Trophoblast cell (in vitro differentiated cells and primary cell): ENCODE results near the gene BCL2L1.

Experiments used
- DNase-seq, 2 donors: peaks; one replicate each; pipeline ENCODE4 v3.0.0-alpha.2; 2016
- H2AFZ ChIP-seq: 2 replicates; pipeline ENCODE4 v1.6.1; 2013; ENCODE audit warnings: low read length, moderate library complexity, mild to moderate bottlenecking; ENCODE audit not compliant: insufficient read depth, poor library complexity
- H2AK5ac ChIP-seq: 2 replicates; pipeline ENCODE4 v1.6.1; 2013; ENCODE audit warnings: mild to moderate bottlenecking, low read length
- H2BK120ac ChIP-seq: 2 replicates; pipeline ENCODE4 v1.6.1; 2013; ENCODE audit warnings: low read length, mild to moderate bottlenecking, moderate library complexity; ENCODE audit not compliant: insufficient read depth, poor library complexity
- H2BK12ac ChIP-seq: 2 replicates; pipeline ENCODE4 v1.6.1; 2013; ENCODE audit warnings: mild to moderate bottlenecking, low read length, moderate library complexity
- H2BK5ac ChIP-seq: 2 replicates; pipeline ENCODE4 v1.6.1; 2013; ENCODE audit warnings: low read length, low read depth, moderate library complexity, mild to moderate bottlenecking; ENCODE audit not compliant: poor library complexity
- H3K14ac ChIP-seq: 2 replicates; pipeline ENCODE4 v1.6.1; 2013; ENCODE audit warnings: mild to moderate bottlenecking, low read length
- H3K18ac ChIP-seq: 2 replicates; pipeline ENCODE4 v1.6.1; 2013; ENCODE audit warnings: mild to moderate bottlenecking, low read length
- H3K23ac ChIP-seq: 2 replicates; pipeline ENCODE4 v1.6.1; 2013; ENCODE audit warnings: low read length
- H3K27ac ChIP-seq: 2 replicates; pipeline ENCODE4 v1.5.1; 2013; ENCODE audit warnings: low read depth, mild to moderate bottlenecking, inconsistent platforms, low read length, moderate library complexity
- H3K27me3 ChIP-seq: 2 replicates; pipeline ENCODE4 v1.6.1; 2013; ENCODE audit warnings: inconsistent platforms, mild to moderate bottlenecking, low read length, moderate library complexity; ENCODE audit not compliant: insufficient read depth
- H3K36me3 ChIP-seq, 2 experiments: 1 replicate in 1 of 2; 2 replicates in 1 of 2; pipeline ENCODE4 v1.6.1; 2013; ENCODE audit warnings: low read length in 2 of 2, mild to moderate bottlenecking in 2 of 2, moderate library complexity in 1 of 2; ENCODE audit not compliant: insufficient read depth in 2 of 2, control insufficient read depth in 1 of 2
- H3K4ac ChIP-seq: 2 replicates; pipeline ENCODE4 v1.6.1; 2013; ENCODE audit warnings: low read depth, mild to moderate bottlenecking, low read length, moderate library complexity
- H3K4me1 ChIP-seq, 2 experiments: 1 replicate in 1 of 2; 2 replicates in 1 of 2; pipeline ENCODE4 v1.6.1; 2013; ENCODE audit warnings: low read length in 2 of 2, mild to moderate bottlenecking in 2 of 2, moderate library complexity in 1 of 2; ENCODE audit not compliant: insufficient read depth in 2 of 2, control insufficient read depth in 1 of 2
- H3K4me2 ChIP-seq: 2 replicates; pipeline ENCODE4 v1.6.1; 2013; ENCODE audit warnings: inconsistent platforms, mild to moderate bottlenecking, low read length, moderate library complexity
- H3K4me3 ChIP-seq: 2 replicates; pipeline ENCODE4 v1.5.1; 2013; ENCODE audit warnings: mild to moderate bottlenecking, low read depth, low read length, inconsistent platforms
- H3K79me1 ChIP-seq: one replicate; pipeline ENCODE4 v1.6.1; 2013; ENCODE audit warnings: low read length
- H3K79me2 ChIP-seq: 2 replicates; pipeline ENCODE4 v1.6.1; 2013; ENCODE audit warnings: low read length, mild to moderate bottlenecking; ENCODE audit not compliant: control insufficient read depth, insufficient read depth, poor library complexity
- H3K9ac ChIP-seq: 2 replicates; pipeline ENCODE4 v1.6.1; 2013; ENCODE audit warnings: mild to moderate bottlenecking, low read length
- H3K9me3 ChIP-seq: 2 replicates; pipeline ENCODE4 v1.6.1; 2013; ENCODE audit warnings: low read depth, mild to moderate bottlenecking, control low read depth, inconsistent platforms, low read length; ENCODE audit not compliant: insufficient read depth
- H4K12ac ChIP-seq: 2 replicates; pipeline ENCODE4 v1.6.1; 2013; ENCODE audit warnings: low read depth, mild to moderate bottlenecking, low read length, moderate library complexity
- H4K8ac ChIP-seq: 2 replicates; pipeline ENCODE4 v1.6.1; 2013; ENCODE audit warnings: low read depth, mild to moderate bottlenecking, low read length, moderate library complexity
- H4K91ac ChIP-seq: one replicate; pipeline ENCODE4 v1.6.1; 2013; ENCODE audit warnings: low read depth, mild to moderate bottlenecking, low read length, moderate library complexity
- WGBS: extraction: QIAGEN DNeasy Blood & Tissue Kit; methylation state at CpG from one replicate; pipeline ENCODE4 v1.1.7; 2013; ENCODE audit warnings: missing lambda C conversion rate; ENCODE audit not compliant: insufficient read length, insufficient coverage; ENCODE audit errors: extremely low coverage; 5-methylcytosine and 5-hydroxymethylcytosine counted together

Gene BCL2L1

GRCh38 chr20:31685853-31686643 is 36.6 kb downstream of the BCL2L1 start:
- H3K4me2 ChIP-seq = no peak overlapping the region
- H4K91ac ChIP-seq = no peak overlapping the region
- peaks cover 2 to 4% of the 10 kb centered on the region in 2 experiments for H3K4me1 ChIP-seq
- peaks cover 5 to 8% of the 10 kb centered on the region in 2 experiments for H3K36me3 ChIP-seq
- no peak overlapping the region for H2BK5ac ChIP-seq
- H3K79me2 ChIP-seq = peaks cover under 1% of the 10 kb centered on the region
- DNase-seq = no peak
- no peak overlapping the region for H2BK12ac ChIP-seq
- no peak overlapping the region for H3K27ac ChIP-seq
- no peak overlapping the region for H4K12ac ChIP-seq
- WGBS = no CpG with 5 or more reads among the region's 2 CpGs
- no peak overlapping the region for H3K18ac ChIP-seq
- no peak overlapping the region for H3K23ac ChIP-seq
- no peak overlapping the region for H3K4ac ChIP-seq
- no peak overlapping the region for H2AK5ac ChIP-seq
- no peak overlapping the region for H2BK120ac ChIP-seq
- H4K8ac ChIP-seq = no peak overlapping the region
- H3K4me3 ChIP-seq = no peak overlapping the region
- no peaks in the 10 kb centered on the region for H3K9me3 ChIP-seq
- H3K9ac ChIP-seq = no peak overlapping the region
- no peaks in the 10 kb centered on the region for H3K27me3 ChIP-seq
- H2AFZ ChIP-seq = no peak overlapping the region
- peaks cover 2% of the 10 kb centered on the region for H3K79me1 ChIP-seq
- H3K14ac ChIP-seq = no peak overlapping the region

DNA sequence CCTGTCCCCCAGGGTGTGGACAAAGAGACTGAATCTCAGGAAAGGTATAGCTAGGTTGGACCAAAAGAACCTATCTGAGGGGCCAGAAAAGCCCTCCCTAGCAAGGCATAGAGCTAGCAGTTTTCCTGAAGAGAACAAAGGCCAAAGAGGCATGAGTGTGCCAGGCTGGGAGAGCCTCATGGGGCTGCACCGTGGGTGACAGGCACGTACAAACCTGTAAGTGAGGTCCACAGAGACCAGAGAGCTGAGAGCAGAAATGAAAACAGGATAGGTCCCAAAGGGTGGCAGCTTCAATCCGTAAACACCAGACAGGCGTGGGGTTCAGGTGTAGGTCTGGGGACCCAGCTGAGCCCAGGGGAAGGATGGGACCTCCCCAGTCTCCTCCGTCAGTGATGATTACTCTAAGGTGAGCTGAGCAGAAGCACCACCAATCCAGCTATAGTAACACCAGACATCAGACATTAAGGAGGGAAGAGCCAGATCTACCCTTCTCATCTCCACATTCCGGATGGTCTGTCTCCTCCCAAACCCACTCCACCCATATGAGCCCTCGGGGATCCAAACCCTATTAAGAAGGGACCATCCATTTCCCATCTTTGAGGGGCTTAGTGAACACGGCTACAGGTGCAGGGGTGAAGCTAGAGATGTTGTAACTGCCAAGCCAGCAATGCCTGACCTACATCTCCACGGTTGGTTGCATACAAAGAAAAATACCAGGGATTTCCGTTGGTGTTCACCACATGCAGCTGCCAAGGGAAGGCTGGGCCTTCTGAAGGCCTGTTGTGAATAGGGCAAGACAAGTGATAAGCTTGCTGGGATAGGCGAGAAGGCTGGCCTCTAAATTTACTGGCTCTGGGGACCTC is 38.3 kb downstream of the BCL2L1 start:
- H3K23ac ChIP-seq = no peak overlapping the region
- peaks cover 6% of the 10 kb centered on the region for H3K79me1 ChIP-seq
- no peak overlapping the region for H3K27ac ChIP-seq
- DNase-seq = no peak
- peaks cover 2% of the 10 kb centered on the region for H3K79me2 ChIP-seq
- H3K18ac ChIP-seq = peak overlapping the region; percentile 42
- peaks cover 10 to 14% of the 10 kb centered on the region in 2 experiments for H3K4me1 ChIP-seq
- no peak overlapping the region for H3K9ac ChIP-seq
- no CpG with 5 or more reads among the region's 11 CpGs for WGBS
- H2AFZ ChIP-seq = no peak overlapping the region
- H3K14ac ChIP-seq = peak overlapping the region; percentile 2
- no peak overlapping the region for H2AK5ac ChIP-seq
- no peak overlapping the region for H4K91ac ChIP-seq
- H3K4me2 ChIP-seq = no peak overlapping the region
- H4K8ac ChIP-seq = no peak overlapping the region
- no peaks in the 10 kb centered on the region for H3K27me3 ChIP-seq
- no peak overlapping the region for H3K4ac ChIP-seq
- no peaks in the 10 kb centered on the region for H3K9me3 ChIP-seq
- H3K36me3 ChIP-seq = peaks cover 5 to 8% of the 10 kb centered on the region in 2 experiments
- H3K4me3 ChIP-seq = no peak overlapping the region
- H2BK12ac ChIP-seq = no peak overlapping the region
- no peak overlapping the region for H2BK120ac ChIP-seq
- H2BK5ac ChIP-seq = no peak overlapping the region
- H4K12ac ChIP-seq = no peak overlapping the region

DNA sequence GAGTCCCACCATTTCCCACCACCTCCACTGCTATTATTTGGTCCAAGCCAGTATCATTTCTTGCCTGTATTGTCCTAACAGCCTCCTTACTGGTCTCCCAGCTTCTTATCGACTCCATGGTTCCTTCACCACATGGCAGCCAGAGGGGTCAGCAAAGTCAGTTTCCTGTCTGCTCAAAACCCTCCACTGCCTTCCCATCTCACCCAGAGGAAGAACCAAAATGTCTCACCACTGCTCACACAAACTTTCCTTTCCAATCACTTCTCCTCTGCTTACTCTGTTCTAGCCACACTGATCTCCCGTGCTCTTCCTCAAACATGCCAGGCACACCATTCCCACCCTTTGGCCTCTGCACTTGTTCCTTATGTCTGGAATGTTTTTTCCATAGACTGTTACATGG is 39.7 kb downstream of the BCL2L1 start:
- Histone ChIP-seq H3K4ac (no peak overlapping the region), H3K36me3 (peaks cover 5 to 8% of the 10 kb centered on the region in 2 experiments), H3K27ac (no peak overlapping the region), H3K18ac (peak overlapping the region; percentile 4), H3K27me3 (no peaks in the 10 kb centered on the region), H2BK12ac (no peak overlapping the region), H2BK120ac (no peak overlapping the region), H3K79me1 (peaks cover 19% of the 10 kb centered on the region), H3K23ac (no peak overlapping the region), H3K9ac (no peak overlapping the region), H3K14ac (no peak overlapping the region), H4K91ac (no peak overlapping the region), H3K4me2 (no peak overlapping the region), H4K8ac (no peak overlapping the region), H2AK5ac (no peak overlapping the region), H3K79me2 (peaks cover 5% of the 10 kb centered on the region), H3K9me3 (no peaks in the 10 kb centered on the region), H2AFZ (no peak overlapping the region), H3K4me1 (peaks cover 24 to 27% of the 10 kb centered on the region in 2 experiments), H4K12ac (no peak overlapping the region), H2BK5ac (no peak overlapping the region), H3K4me3 (no peak overlapping the region)
- no CpG with 5 or more reads among the region's 2 CpGs for WGBS
- DNase-seq = no peak

GRCh38 chr20:31682352-31682751 is 40.3 kb downstream of the BCL2L1 start:
- no peak overlapping the region for H3K14ac ChIP-seq
- H3K9ac ChIP-seq = no peak overlapping the region
- no peak overlapping the region for H3K4ac ChIP-seq
- H2BK12ac ChIP-seq = no peak overlapping the region
- no peak overlapping the region for H4K12ac ChIP-seq
- H2AFZ ChIP-seq = no peak overlapping the region
- no peak overlapping the region for H3K27ac ChIP-seq
- no peak overlapping the region for H3K23ac ChIP-seq
- H3K27me3 ChIP-seq = no peaks in the 10 kb centered on the region
- no peak overlapping the region for H4K91ac ChIP-seq
- H4K8ac ChIP-seq = no peak overlapping the region
- peaks cover 29 to 33% of the 10 kb centered on the region in 2 experiments for H3K4me1 ChIP-seq
- WGBS = no CpG with 5 or more reads among the region's 3 CpGs
- H2BK120ac ChIP-seq = no peak overlapping the region
- no peak overlapping the region for H3K18ac ChIP-seq
- peaks cover 5% of the 10 kb centered on the region for H3K79me2 ChIP-seq
- H3K36me3 ChIP-seq = peaks cover 5 to 8% of the 10 kb centered on the region in 2 experiments
- no peaks in the 10 kb centered on the region for H3K9me3 ChIP-seq
- H2BK5ac ChIP-seq = no peak overlapping the region
- no peak for DNase-seq
- H3K4me3 ChIP-seq = no peak overlapping the region
- H3K4me2 ChIP-seq = no peak overlapping the region
- peaks cover 24% of the 10 kb centered on the region for H3K79me1 ChIP-seq
- no peak overlapping the region for H2AK5ac ChIP-seq
